Amygdala (tissue), 56 donors: ENCODE data around the gene MANEAL.
A peak's percentile ranks its signal among the peaks of the same experiment; 100 is the strongest.
"Not testable (repeated sequence)": the region's sequence is repeated elsewhere in the genome, so short reads cannot be mapped to it uniquely, and the experiment has no call there.

ENCODE experiments used
- DNase-seq, 56 donors: peaks; one replicate each; lab custom pipeline; 2025; lab: John Stamatoyannopoulos, UW

The MANEAL gene, protein sequence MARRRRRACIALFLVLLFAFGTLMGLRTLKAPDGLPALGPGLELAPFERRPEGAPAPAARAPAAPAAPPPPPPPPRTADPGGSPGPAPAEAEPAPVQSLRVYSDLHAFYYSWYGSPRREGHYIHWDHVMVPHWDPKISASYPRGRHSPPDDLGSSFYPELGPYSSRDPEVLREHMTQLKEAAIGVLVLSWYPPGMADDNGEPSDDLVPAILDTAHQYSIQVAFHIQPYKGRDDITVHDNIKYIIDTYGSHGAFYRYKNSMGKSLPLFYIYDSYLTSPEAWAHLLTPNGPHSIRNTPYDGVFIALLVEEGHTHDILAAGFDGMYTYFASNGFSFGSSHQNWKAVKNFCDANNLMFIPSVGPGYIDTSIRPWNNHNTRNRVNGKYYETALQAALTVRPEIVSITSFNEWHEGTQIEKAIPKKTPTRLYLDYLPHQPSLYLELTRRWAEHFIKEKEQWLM

GRCh38 chr1:37793773-37794371 is at the start of gene MANEAL:
Gene MANEAL, plus strand, starts transcription at chr1:37793847. Its CDS starts 336 bp downstream, at chr1:37794183.
- DNase-seq = peak in 23 of 56 donors; percentile 10 to 69 (median 43)

GRCh38 chr1:37746806-37747205 is 46.8 kb upstream of the MANEAL start:
- no peak for DNase-seq

- no peak for DNase-seq
These were observed 45.1 kb upstream of the MANEAL start for GRCh38 chr1:37748565-37748964.

DNA sequence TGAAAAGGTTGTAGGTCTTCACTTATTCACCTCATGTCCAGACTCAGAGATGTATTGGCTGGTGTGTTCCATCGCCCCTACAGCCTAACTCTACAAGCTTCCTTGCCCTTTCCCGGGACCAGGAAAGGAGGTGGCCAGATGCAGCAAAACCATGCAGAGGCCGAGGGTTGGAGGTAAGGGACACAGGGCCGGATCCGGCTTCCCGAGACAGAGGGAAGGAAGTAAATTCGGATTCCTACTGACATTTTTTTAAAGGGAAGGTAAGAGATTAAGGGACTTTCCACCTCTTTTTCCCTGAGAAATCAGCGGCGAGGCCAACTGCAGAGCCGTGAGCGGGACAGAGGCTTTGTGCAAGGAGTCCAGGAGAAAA is 41.4 kb upstream of the MANEAL start:
- no peak for DNase-seq

GRCh38 chr1:37752583-37753471 is 40.8 kb upstream of the MANEAL start:
- peak in 4 of 56 donors; percentile 8 to 48 (median 42) for DNase-seq

GRCh38 chr1:37753473-37754321 is 40.0 kb upstream of the MANEAL start:
- no peak for DNase-seq

DNA sequence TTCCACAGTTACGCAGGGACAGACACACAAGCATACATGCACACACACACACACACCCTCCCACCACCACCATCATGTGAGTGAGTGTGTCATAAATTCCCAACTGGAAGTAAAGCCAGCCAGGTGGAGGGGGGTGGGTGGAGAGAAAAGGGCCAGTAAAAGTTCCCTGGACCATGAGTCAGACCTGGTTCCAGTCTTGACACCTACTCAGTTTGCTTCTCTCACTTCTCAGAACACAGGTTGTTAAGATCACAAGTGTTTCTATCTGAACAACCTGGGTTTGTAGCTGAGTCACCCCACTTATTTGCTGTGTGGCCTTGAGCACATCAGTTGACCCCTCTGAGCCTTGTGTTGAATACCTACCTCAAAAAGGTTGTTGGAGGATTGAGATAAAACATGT is 38.4 kb upstream of the MANEAL start:
- DNase-seq = no peak

DNA sequence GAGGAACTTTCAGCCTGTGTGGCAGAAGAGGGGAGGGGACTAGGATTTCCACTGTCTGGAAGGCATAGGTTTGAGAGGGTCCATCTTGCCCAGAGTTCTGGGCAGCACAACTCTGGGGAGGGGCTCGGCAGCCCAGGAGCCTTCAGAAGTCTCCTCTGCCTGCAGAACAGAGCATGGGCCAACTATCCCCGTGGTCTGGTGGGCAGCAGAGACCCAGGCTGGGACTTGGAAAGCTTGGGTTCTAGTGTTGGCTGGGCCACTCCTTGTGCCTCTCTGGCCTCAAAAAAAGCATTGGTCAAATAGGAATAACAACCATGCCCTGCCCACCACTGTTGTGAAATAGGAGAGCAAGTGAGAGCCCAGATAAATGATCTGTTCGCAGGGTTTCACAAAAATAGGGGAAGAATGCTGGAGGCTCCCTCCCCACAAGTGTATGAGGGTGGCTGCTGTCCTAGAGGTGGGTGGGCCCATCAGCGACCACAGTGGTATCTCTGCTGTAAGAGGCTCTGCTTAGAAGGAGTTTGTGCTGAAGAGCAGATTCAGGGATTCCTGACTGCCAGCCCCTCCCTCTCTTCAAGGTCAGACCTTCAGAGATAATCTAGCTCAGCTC is 37.6 kb upstream of the MANEAL start:
- DNase-seq = no peak

DNA sequence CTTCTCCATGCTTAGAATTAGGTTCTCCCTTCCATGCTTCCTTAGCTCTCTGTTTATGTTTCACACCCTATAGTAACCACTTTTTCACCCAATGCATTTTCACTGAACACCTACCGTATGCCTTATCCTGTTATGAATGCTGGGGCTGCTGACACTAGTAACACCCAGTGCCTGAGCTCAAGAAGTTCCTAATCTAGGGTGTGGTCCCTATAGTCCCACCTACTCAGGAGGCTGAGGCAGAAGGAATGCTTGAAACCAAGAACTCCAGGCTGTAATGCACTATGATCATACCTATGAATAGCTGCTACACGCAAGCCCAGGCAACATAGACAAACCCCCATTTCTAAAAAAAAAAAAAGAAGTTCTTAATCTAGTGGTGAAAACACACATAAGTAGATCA is 34.2 kb upstream of the MANEAL start:
- no peak for DNase-seq

- no peak for DNase-seq
These were observed 32.1 kb upstream of the MANEAL start for GRCh38 chr1:37761416-37762095.

GRCh38 chr1:37762516-37762915 is 31.1 kb upstream of the MANEAL start:
- DNase-seq = no peak

DNA sequence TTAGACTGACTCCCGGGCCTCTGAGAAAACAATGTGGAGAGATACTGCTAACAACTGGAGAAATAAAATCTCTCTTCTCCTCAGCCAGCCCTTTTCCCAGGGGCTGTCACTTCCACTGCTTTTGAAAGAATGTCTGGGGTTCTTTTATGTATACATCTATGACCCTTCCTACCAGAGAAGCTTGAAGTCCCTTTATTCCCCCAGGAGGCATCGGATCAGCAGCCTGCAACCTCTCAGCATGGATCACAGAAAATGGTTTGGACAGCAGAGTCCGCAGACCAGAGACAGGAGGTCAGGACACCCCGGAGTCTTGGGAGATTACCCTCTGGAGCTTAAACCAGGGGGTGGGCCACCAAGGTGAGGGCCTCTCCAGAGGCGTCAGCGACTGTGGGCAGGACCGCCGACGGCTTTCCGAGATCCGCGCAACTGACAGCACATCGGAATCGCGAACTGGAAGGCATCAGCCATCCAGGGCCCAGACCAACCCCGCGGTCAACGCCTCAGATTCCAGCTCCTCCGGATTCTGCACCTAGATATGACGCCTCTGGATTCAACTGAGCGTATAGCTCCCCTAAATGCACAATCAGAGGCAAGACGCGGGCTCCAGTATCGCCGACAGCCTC is 29.7 kb upstream of the MANEAL start:
- DNase-seq = no peak

GRCh38 chr1:37764414-37764825 is 29.2 kb upstream of the MANEAL start:
- peak in 10 of 56 donors; percentile 13 to 55 (median 40) for DNase-seq

DNA sequence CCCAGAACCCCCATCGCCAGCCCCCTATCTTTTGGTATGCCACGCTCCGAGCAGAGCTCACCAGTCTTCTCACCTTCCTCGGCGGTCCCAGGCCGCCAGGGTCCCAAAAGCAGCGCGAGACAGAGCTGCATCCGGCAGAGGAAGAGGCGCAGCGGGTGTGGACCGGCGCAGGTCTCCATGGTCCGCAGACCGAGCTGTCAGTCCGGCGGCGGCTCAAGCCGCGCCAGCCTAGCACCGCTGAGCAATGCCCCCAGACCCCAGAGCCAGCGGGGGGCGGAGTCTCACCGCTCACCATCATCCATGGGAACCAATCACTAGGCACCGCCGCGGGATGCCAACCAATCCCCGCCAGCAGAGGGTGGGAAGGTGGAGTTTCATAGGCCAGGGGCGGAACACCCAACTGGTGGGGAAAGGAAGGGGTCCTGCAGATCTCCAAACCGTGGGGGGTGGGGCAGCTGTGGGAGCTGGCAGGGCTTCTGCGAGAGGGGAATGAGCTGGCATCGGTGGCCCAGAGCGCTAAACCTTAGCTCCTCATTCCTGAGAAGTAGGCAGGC is 28.7 kb upstream of the MANEAL start, which contains the start of gene EPHA10:
Gene EPHA10 (minus strand): TSS at position 233 of the 554 bp plus-strand sequence. CDS start 54 bp downstream, at position 179.
- DNase-seq = peak in 39 of 56 donors; percentile 3 to 78 (median 54)

DNA sequence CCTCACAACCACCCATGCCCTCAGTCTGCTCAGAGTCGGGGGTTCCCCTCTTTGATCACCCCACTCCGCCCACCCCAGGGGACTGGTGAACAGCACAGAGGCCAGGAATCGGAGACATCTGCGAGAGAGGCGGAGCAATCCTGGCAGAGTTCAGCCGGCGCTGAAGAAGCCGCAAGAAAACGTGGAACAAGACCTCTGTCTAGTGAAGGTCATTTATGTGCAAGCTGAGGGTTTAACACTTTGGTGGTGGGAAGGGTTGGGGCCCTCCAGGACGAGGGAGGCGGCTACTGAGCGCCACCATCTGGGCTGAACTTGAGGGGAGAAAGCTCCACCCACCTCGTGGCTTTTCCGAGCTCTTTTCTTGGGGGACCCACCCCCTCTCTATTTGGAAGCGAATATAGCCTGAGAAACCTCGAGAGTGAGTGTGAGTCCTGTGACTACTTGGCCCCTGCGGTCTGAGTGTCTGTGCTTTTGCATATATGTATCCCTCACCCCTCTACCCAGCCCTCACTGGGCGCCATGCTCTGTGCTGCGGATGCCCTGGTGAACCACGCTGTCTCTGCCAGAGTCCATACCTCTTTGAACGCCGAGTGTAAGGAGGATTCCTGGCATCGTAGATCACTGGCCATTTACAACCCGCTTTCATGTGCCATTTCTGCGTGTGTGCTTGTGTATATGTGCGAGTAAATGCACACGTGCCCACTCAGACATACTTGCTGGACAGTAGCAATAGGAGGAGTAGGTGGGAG is 27.6 kb upstream of the MANEAL start:
- peak in 2 of 56 donors; percentile 15 to 16 for DNase-seq

GRCh38 chr1:37767488-37767887 is 26.2 kb upstream of the MANEAL start:
- no peak for DNase-seq

- DNase-seq = not testable (repeated sequence)
These were observed 22.2 kb upstream of the MANEAL start for GRCh38 chr1:37771440-37771839.
